Activated T-helper 1 cell treated with Interleukin-2 at 50 U/mL for 16 hours (primary cell): Measurements from ENCODE around the gene FILIP1L.

Experiments used
- DNase-seq: peaks from one replicate; pipeline ENCODE4 v3.0.0-alpha.2; 2020; ENCODE audit warnings: low read depth

FILIP1L gene

GRCh38 chr3:99972380-99973104 lies 141.8 kb downstream of the FILIP1L start:
- no peak for DNase-seq

GRCh38 chr3:99971761-99972160 lies 142.5 kb downstream of the FILIP1L start:
- DNase-seq, result no peak

GRCh38 chr3:99970198-99970597 lies 144.1 kb downstream of the FILIP1L start:
- no peak for DNase-seq

GRCh38 chr3:99969136-99969535 lies 145.2 kb downstream of the FILIP1L start:
- DNase-seq, result no peak

- no peak for DNase-seq
Measured at GRCh38 chr3:99967796-99968195, 146.5 kb downstream of the FILIP1L start.

- DNase-seq, result no peak
Measured at GRCh38 chr3:99966662-99967416, 147.5 kb downstream of the FILIP1L start.

- no peak for DNase-seq
Measured at GRCh38 chr3:99965681-99966408, 148.5 kb downstream of the FILIP1L start.

GRCh38 chr3:99965077-99965476 lies 149.2 kb downstream of the FILIP1L start:
- no peak for DNase-seq

- no peak for DNase-seq
Measured at GRCh38 chr3:99962703-99963102, 151.6 kb downstream of the FILIP1L start.

- DNase-seq, result no peak
Measured at GRCh38 chr3:99961756-99962515, 152.4 kb downstream of the FILIP1L start.

- DNase-seq, result no peak
Measured at GRCh38 chr3:99960941-99961340, 153.4 kb downstream of the FILIP1L start.

GRCh38 chr3:99960123-99960878 lies 154.0 kb downstream of the FILIP1L start:
- DNase-seq, result no peak

GRCh38 chr3:99958222-99958912 lies 155.9 kb downstream of the FILIP1L start:
- DNase-seq, result no peak

GRCh38 chr3:99957151-99957796 lies 157.0 kb downstream of the FILIP1L start:
- no peak for DNase-seq

GRCh38 chr3:99955773-99956562 lies 158.3 kb downstream of the FILIP1L start:
- no peak for DNase-seq

- no peak for DNase-seq
Measured at GRCh38 chr3:99954914-99955644, 159.2 kb downstream of the FILIP1L start.

- no peak for DNase-seq
Measured at GRCh38 chr3:99953596-99953995, 160.7 kb downstream of the FILIP1L start.

- DNase-seq, result no peak
Measured at GRCh38 chr3:99952306-99952705, 162.0 kb downstream of the FILIP1L start.

GRCh38 chr3:99951701-99952100 lies 162.6 kb downstream of the FILIP1L start:
- DNase-seq, result no peak
